GM12874 (cell line): Measurements from ENCODE around the gene FHIT.

ENCODE experiments used
- TF ChIP-seq, protein P1 (sequence below): IDR thresholded peaks from 2 replicates; pipeline ENCODE4 v1.5.1; 2011; ENCODE audit warnings: low read depth, mild to moderate bottlenecking, control low read depth, low read length, moderate library complexity; ENCODE audit not compliant: insufficient read depth

Gene FHIT

DNA sequence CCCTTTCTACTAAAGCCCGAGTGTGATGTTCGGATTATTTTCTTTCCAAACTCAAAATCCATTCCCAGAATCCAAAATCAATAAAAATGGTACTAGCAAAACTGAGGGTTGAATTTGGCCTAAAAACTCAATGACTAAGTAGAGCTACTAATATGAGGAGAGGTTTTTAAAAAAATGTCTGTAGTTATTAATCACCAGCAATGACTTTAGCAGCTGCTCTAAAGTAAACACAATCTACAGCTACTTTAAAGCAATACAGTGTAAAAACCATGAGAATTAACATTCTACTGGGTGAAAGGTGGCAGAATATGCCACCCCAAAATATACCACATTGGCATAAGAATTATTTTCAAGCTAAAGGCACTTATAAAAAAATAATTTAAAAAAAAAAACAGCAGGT is 23.5 kb downstream of the FHIT start:
- TF ChIP-seq, protein P1, sequence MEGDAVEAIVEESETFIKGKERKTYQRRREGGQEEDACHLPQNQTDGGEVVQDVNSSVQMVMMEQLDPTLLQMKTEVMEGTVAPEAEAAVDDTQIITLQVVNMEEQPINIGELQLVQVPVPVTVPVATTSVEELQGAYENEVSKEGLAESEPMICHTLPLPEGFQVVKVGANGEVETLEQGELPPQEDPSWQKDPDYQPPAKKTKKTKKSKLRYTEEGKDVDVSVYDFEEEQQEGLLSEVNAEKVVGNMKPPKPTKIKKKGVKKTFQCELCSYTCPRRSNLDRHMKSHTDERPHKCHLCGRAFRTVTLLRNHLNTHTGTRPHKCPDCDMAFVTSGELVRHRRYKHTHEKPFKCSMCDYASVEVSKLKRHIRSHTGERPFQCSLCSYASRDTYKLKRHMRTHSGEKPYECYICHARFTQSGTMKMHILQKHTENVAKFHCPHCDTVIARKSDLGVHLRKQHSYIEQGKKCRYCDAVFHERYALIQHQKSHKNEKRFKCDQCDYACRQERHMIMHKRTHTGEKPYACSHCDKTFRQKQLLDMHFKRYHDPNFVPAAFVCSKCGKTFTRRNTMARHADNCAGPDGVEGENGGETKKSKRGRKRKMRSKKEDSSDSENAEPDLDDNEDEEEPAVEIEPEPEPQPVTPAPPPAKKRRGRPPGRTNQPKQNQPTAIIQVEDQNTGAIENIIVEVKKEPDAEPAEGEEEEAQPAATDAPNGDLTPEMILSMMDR, result no peak

DNA sequence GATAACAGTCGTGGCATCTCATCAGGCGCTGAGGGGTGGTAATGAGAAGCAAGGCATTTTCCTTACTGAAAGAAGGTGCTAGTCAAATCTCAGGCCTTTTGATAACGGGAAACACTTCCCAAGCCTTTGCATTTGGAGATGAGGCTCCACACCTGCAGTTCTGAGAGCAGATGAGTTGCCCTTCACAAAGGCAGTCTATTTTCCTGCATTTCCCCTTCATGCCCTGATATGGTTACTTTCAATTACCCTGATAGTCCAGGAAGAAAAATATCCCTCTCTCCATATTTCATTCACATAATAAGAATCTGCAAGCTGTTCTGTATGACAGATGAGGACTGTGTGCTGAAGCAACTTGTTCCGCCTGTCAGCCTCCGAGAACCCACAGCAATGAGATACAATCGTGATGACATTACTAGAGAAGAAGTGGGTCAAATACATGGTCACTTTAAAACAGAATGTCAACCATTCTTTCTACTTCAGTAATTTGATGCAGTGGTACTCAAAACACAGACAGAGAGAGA is 25.0 kb downstream of the FHIT start:
- TF ChIP-seq, protein P1, result no peak

DNA sequence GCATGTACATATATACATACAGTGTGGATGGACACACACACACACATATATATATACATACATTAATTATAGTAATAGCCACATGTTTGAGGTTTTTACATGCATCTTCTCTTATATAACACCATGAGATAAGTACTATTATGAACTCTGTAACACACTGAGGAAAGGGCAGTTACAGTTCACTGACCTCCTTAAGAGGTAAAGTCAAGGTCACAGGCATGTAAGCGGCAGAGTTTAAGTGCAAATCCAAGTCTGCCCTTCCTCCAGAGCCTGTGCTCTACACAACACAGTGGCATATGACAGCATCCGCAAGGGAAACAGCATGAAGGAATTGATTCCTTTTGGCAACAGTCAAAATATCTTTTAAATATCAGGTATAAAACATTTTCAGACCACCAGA is 26.4 kb downstream of the FHIT start:
- TF ChIP-seq, protein P1, result no peak

DNA sequence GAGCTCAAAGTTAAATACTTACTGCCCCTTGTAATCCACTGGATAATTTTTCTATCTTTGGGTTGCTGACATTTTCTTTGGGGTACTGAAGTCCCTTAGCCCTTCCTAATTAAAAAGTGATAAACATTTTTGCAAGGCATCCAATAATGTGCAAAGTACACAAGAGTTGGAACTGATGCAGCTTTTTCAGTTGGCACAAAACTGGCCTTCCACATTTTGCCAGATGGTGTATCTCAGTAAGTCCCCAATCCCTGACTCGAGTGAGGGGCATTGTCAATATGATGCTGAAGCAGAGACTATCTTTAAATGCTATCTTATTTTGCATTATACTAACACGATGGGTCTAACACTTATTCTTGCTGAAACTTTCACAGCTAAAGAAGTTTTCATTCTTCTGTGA is 27.8 kb downstream of the FHIT start:
- TF ChIP-seq, protein P1, result no peak

DNA sequence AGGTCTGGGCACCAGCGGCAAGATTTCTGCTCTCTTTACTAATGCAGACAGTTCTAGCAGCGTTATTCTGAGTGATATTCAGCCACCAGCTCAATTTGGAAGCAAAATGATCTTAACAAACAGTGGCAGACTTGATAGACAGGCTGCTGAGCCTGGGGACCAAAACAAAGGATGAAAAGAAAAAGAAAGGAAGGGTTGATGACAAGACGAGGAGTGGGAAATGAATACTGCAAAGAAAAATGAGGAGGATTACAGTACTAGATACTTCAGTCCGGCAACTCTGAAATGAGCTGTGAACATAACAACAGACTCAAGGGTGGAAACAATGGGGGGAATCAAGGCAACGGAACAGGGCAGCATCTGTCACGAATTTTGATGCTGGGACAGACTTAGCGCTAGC is 28.8 kb downstream of the FHIT start:
- TF ChIP-seq, protein P1, result no peak

DNA sequence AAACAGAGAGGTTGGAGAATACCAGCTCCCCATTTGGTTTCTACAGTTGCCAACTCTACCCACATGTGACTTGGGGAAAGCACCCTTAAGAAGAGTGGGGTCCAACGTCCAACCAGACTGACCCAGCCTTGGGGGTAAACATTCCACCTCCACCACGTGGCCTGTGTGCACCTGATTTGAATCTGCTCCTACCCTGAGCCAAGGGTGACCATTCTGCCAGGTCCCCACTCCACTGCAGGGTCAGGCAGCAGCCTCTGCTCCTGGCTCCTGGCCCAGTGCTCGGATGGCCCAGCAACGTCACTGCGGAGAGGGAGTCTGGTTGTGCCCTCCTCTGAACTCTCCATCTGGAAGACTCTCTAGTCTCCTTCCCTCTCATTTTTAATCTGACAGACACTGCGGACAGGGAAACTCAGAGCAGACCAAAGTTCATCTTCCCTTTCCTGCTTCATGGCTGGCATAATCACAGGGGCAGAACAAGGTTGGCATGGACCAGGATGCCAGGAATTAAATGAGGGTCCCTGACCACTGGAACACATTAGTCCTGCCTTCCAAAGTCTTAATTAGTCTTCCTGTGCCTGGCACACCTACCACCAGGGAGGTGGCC is 29.4 kb downstream of the FHIT start:
- TF ChIP-seq, protein P1, result no peak

DNA sequence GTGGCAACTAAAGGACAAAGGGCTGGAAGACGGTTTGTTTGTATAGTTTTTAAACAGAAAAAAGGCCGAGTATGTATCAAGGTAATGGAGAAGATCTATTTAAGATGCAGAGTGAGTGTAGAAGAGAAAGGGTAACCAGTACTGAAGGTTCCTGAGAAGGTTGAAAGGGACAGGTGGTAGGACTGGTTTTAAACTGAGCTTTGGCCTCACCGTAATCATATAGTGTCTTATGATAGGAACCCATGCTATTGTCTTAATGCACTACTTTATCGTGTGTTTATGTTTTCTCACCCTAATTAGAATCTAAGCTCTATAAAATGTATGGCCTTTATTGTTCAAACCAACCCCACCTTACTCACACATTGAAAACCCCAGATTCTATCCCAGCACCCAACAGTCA is 32.7 kb downstream of the FHIT start:
- TF ChIP-seq, protein P1, result no peak
